LoVo (cell line): ENCODE data around the gene PITHD1.
"Not testable (repeated sequence)": the region's sequence is repeated elsewhere in the genome, so short reads cannot be mapped to it uniquely, and the experiment has no call there.

Experiments
- DNase-seq: peaks from one replicate; pipeline ENCODE4 v3.0.0-alpha.2; 2016; ENCODE audit warnings: low spot score

Gene PITHD1

GRCh38 chr1:23799255-23799569 lies 21.0 kb downstream of the PITHD1 start:
- no peak for DNase-seq

GRCh38 chr1:23799570-23800399 lies 21.6 kb downstream of the PITHD1 start:
- DNase-seq = peak; percentile 89

GRCh38 chr1:23800400-23801337 lies 22.5 kb downstream of the PITHD1 start, which contains the start of gene GALE:
TSS of gene GALE (minus strand) at chr1:23800754. CDS start at chr1:23799007, 1,747 bp downstream.
- peak; percentile 95 for DNase-seq

GRCh38 chr1:23801338-23801748 lies 23.1 kb downstream of the PITHD1 start:
- DNase-seq = no peak

GRCh38 chr1:23801876-23802275 lies 23.7 kb downstream of the PITHD1 start:
- no peak for DNase-seq

- DNase-seq = not testable (repeated sequence)
These were observed 24.7 kb downstream of the PITHD1 start for GRCh38 chr1:23802809-23803342.

GRCh38 chr1:23803674-23804073 lies 25.5 kb downstream of the PITHD1 start:
- no peak for DNase-seq

- no peak for DNase-seq
These were observed 26.1 kb downstream of the PITHD1 start for GRCh38 chr1:23804183-23804835.

GRCh38 chr1:23805025-23805424 lies 26.8 kb downstream of the PITHD1 start:
- DNase-seq = no peak

- DNase-seq = no peak
These were observed 28.1 kb downstream of the PITHD1 start for GRCh38 chr1:23806280-23806679.

GRCh38 chr1:23807453-23807852 lies 29.2 kb downstream of the PITHD1 start:
- DNase-seq = no peak

GRCh38 chr1:23809751-23810171 lies 31.5 kb downstream of the PITHD1 start:
- peak; percentile 62 for DNase-seq

- DNase-seq = no peak
These were observed 32.8 kb downstream of the PITHD1 start for GRCh38 chr1:23810818-23811540.

GRCh38 chr1:23814016-23814415 lies 35.8 kb downstream of the PITHD1 start:
- no peak for DNase-seq

GRCh38 chr1:23816361-23816760 lies 38.1 kb downstream of the PITHD1 start:
- no peak for DNase-seq

- no peak for DNase-seq
These were observed 38.7 kb downstream of the PITHD1 start for GRCh38 chr1:23816906-23817305.

GRCh38 chr1:23817633-23818032 lies 39.4 kb downstream of the PITHD1 start:
- no peak for DNase-seq

- no peak for DNase-seq
These were observed 45.5 kb downstream of the PITHD1 start for GRCh38 chr1:23823767-23824166.

- DNase-seq = no peak
These were observed 46.5 kb downstream of the PITHD1 start for GRCh38 chr1:23824711-23825075.

GRCh38 chr1:23825076-23825761 lies 47.0 kb downstream of the PITHD1 start, which contains the start of gene HMGCL:
TSS of gene HMGCL (minus strand) at chr1:23825429. CDS start at chr1:23825415, 14 bp downstream.
- DNase-seq = peak; percentile 91
